IPS DF 4.7 (cell line): Measurements from ENCODE around the gene ZCCHC10.
"Not testable (repeated sequence)": the region's sequence is repeated elsewhere in the genome, so short reads cannot be mapped to it uniquely, and the experiment has no call there.

Experiments used
- DNase-seq: peaks from one replicate; pipeline ENCODE4 v3.0.0-alpha.2; 2013; ENCODE audit warnings: low spot score; ENCODE audit errors: extremely low read depth

ZCCHC10 gene

GRCh38 chr5:133041910-133042309, 15.6 kb upstream of the ZCCHC10 start:
- no peak for DNase-seq

GRCh38 chr5:133041157-133041784, 14.9 kb upstream of the ZCCHC10 start:
- DNase-seq, result no peak

- DNase-seq, result not testable (repeated sequence)
Observed at GRCh38 chr5:133036677-133037076, 10.3 kb upstream of the ZCCHC10 start.

- DNase-seq, result no peak
Observed at GRCh38 chr5:133035224-133035623, 8.9 kb upstream of the ZCCHC10 start.

- DNase-seq, result no peak
Observed at GRCh38 chr5:133034064-133034463, 7.7 kb upstream of the ZCCHC10 start.

GRCh38 chr5:133032852-133033742, 6.7 kb upstream of the ZCCHC10 start:
- no peak for DNase-seq

- no peak for DNase-seq
Observed at GRCh38 chr5:133030343-133031005, 4.1 kb upstream of the ZCCHC10 start.

- DNase-seq, result no peak
Observed at GRCh38 chr5:133029416-133029815, 3.1 kb upstream of the ZCCHC10 start.

GRCh38 chr5:133026664-133027153, 360 bp upstream of the ZCCHC10 start:
- no peak for DNase-seq

- DNase-seq, result not testable (repeated sequence)
Observed at GRCh38 chr5:133019471-133019870, 6.9 kb downstream of the ZCCHC10 start.

GRCh38 chr5:133017964-133018363, 8.4 kb downstream of the ZCCHC10 start:
- DNase-seq, result no peak

- DNase-seq, result no peak
Observed at GRCh38 chr5:133015466-133015865, 10.9 kb downstream of the ZCCHC10 start.

GRCh38 chr5:133008455-133008854, 17.9 kb downstream of the ZCCHC10 start:
- DNase-seq, result not testable (repeated sequence)

GRCh38 chr5:133006653-133007052, 19.7 kb downstream of the ZCCHC10 start:
- DNase-seq, result no peak

- no peak for DNase-seq
Observed at GRCh38 chr5:132999246-132999645, 27.1 kb downstream of the ZCCHC10 start.

GRCh38 chr5:132998556-132998955, 27.8 kb downstream of the ZCCHC10 start:
- no peak for DNase-seq

GRCh38 chr5:132996307-132996706, 30.0 kb downstream of the ZCCHC10 start:
- DNase-seq, result no peak

- DNase-seq, result no peak
Observed at GRCh38 chr5:132987531-132988408, 38.6 kb downstream of the ZCCHC10 start.

GRCh38 chr5:132982971-132983370, 43.4 kb downstream of the ZCCHC10 start:
- DNase-seq, result not testable (repeated sequence)

GRCh38 chr5:132981288-132981687, 45.1 kb downstream of the ZCCHC10 start:
- DNase-seq, result no peak

- DNase-seq, result no peak
Observed at GRCh38 chr5:132979976-132980375, 46.4 kb downstream of the ZCCHC10 start.
